Measurements from ENCODE around the gene CNR2.

- TF ChIP-seq CTCF (IDR thresholded peaks at IDR 0.05), result no peak
- TF ChIP-seq POLR2A (IDR thresholded peaks at IDR 0.05), result no peak
Measured at GRCh38 chr1:23908453-23909341, 4.5 kb downstream of the CNR2 start.

Measured in lower leg skin (tissue), 3 donors.